Stimulated activated CD8-positive, alpha-beta memory T cell treated with anti-CD3 and anti-CD28 coated beads, Interleukin-7, amount 100 ng/mL, for 1 hour (primary cell): ENCODE data around the gene MAMDC4.
A peak's percentile ranks its signal among the peaks of the same experiment; 100 is the strongest.

Experiments used
- DNase-seq, 2 donors: peaks; one replicate each; pipeline ENCODE4 v3.0.0-alpha.2; 2020; ENCODE audit warnings: low read depth in 2 of 2

MAMDC4 gene

DNA sequence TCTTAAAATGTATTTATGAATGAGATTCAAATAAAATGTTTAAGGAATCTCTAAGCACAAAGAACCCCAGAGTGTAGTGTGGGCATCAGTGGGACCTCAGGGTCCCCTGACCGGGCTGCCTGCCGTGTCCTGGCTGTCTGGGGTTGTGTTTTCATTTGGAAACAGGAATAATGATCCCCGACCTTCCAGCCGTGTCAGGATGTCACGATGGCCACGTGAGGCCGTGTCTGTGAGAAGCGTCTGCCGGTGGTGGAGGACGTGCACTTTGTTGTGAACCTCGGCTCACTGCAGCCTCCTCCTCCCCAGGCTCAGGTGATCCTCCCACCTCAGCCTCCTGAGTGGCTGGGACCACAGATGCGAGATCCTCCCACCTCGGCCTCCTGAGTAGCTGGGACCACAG lies 38.5 kb downstream of the MAMDC4 start:
- DNase-seq, result no peak

DNA sequence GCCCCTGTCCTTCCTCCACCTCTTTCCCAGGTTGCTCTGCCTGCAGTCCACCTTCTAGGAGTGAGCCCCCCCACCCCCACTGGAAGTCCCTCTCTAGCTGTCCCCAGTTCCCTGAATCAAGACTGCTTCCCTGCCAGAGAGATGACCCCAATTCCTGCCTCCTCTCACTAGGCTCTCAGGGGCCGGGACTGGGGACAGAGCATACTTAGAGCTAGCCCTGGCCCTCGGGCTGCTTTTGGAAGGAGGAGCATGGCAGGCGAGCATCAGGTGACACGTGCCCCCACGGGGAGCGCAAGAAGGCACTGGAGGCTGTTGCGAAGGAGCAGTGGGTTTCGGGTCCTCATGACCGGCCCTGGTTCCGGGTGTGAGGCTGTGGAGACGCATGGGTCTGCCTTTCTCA lies 43.9 kb downstream of the MAMDC4 start:
- DNase-seq, result no peak

DNA sequence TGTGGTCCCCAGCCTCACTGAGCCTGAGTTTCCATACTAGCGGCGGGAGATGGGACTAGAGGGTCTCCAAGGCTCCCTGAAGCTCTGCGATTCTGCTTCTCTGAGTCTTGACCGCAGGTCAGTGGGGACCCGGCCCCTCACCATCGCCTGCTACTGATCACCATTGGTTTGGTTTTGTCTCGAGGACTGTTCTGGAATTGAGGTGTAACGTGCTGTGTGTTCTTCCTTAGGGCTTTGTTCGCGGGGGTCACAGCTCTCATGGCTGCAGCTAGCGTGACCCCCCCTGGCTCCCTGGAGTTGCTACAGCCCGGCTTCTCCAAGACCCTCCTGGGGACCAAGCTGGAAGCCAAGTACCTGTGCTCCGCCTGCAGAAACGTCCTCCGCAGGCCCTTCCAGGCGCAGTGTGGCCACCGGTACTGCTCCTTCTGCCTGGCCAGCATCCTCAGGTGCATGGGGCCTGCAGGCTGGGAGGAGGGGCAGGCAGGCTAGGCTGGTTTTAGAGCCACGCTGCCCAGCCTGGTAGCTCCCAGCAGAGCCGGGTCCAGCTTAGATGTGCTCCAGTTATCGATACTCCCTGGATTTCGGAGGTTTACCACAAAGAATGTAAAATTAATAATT lies 46.4 kb downstream of the MAMDC4 start:
- DNase-seq, result no peak

DNA sequence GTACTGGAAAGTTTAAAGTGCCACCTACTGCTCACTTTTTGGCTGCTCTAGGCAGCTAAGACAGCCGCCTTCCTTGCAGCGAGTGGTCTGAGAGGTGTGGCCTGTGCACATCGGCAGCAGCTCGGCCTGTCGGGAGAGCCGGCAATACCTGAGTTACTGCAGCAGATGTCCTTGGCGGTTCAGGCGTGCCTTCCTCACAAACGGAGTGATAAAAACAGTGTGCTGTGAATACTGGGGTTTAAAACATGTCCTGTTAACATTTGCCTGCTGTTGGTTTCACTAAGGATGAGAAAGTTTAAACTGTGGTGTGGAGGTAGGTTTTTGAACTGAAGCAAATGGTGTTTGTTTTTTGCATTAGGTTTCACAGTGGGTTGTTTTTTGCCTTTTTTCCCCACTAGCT lies 47.0 kb downstream of the MAMDC4 start:
- DNase-seq, result no peak

GRCh38 chr9:136900556-136900955 lies 48.4 kb downstream of the MAMDC4 start:
- no peak for DNase-seq

- no peak for DNase-seq
These were observed 48.9 kb downstream of the MAMDC4 start for GRCh38 chr9:136900988-136901515.

GRCh38 chr9:136901516-136902258 lies 49.5 kb downstream of the MAMDC4 start:
- DNase-seq, result no peak

- peak; percentile 49 to 62 for DNase-seq
These were observed 50.2 kb downstream of the MAMDC4 start for GRCh38 chr9:136902259-136902821.

DNA sequence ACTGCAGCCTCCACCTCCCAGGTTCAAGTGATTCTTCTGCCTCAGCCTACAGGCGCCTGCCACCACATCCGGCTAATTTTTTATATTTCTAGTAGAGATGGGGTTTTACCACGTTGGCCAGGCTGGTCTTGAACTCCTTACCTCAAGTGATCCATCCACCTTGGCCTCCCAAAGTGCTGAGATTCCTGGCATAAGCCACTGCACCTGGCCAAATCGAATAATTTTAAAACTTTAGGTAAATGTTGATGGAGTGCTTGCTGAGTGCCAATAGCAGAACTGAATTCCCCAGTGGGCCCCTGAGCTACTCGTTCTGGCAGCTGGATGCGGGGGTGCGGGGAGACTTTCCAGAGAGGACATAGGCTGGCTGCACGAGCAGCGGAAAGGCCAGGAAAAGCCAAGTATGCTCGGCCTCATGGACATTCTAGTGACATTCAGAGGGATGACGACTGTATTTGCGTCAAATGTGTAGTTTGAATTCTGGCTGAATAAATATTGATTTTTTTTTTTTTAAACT lies 51.0 kb downstream of the MAMDC4 start:
- no peak for DNase-seq

- no peak for DNase-seq
These were observed 54.1 kb downstream of the MAMDC4 start for GRCh38 chr9:136906266-136906665.

DNA sequence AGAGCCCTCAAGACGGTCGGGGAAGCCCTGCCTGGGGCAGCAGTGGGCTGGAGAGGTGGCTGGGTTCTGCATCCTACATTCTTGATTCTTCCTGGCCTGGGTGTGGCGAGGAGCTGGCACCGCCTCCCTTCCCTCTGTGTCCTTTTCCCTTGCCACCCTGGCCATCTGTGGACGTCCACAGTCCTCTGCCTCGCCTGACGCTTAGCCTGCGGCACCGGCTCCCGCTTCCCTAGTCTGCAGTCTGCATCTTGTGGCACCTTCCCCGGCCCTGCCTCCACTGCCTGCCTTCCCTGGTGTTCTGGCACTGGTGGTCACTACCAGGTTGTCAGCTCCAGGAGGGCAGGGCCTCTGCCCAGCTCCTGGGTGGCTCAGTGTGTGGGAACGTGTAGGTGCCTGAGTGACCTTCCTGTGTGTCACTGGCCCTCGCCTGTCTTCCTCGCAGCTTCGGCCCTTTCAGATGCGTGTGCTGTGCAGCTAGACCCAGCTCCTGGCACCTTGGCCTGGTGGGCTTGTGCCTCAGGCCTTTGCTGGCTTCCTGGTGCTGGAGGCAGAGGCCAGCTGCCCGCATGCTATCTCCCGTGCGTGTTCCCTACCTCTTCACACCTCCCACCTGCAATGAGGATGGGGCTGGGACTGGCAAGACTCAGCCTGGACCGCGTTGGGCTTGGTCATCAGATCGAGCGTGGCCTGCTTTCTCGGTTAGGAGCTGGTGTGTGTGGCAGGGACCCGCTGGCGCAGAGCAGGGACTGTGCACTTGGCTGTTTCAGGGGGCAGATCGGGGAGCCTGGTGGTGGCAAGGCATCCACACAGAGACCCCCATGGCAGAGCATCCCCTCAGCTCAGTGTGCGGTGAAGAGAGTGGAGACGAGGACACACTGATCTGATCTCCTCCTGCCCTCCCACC lies 55.1 kb downstream of the MAMDC4 start:
- no peak for DNase-seq
